Gastrocnemius medialis (tissue), 4 donors: ENCODE measurements around the gene ENGASE. TPM values are rescaled to one million over a fixed set of nuclear protein-coding genes. Genes with fewer than 3 reads are reported as not detected.

Experiments
- ATAC-seq, 2 donors: fragments of 150-250 bp; one replicate each; pipeline ENCODE4 v1.9.1; 2016
- DNase-seq, 2 donors: peaks; one replicate each; pipeline ENCODE4 v3.0.0-alpha.2; 2019
- H3K27ac ChIP-seq, 4 donors: fragments of 200-600 bp; sonication (generic); 1 replicate in 1 of 4; 2 replicates in 3 of 4; pipeline ENCODE4 v1.5.1; 2016 to 2018; ENCODE audit warnings: mild to moderate bottlenecking in 2 of 4, moderate library complexity in 1 of 4
- H3K27me3 ChIP-seq, 3 donors: fragments of 200-600 bp; sonication (generic) in 2 of 3; 1 replicate in 1 of 3; 2 replicates in 2 of 3; pipeline versions ENCODE4 v1.5.1 to v1.6.0; 2016 to 2019; ENCODE audit warnings: mild to moderate bottlenecking in 1 of 3, moderate library complexity in 1 of 3
- H3K36me3 ChIP-seq, 2 donors: fragments of 200-600 bp; sonication (generic) in 1 of 2; one replicate each; pipeline ENCODE4 v1.5.1; 2017 to 2018
- H3K4me1 ChIP-seq, 2 donors: fragments of 200-600 bp; sonication (generic) in 1 of 2; one replicate each; pipeline ENCODE4 v1.5.1; 2016 to 2017; ENCODE audit warnings: mild to moderate bottlenecking in 2 of 2
- H3K4me3 ChIP-seq, 4 donors: fragments of 200-600 bp; sonication (generic) in 3 of 4; 1 replicate in 1 of 4; 2 replicates in 3 of 4; pipeline ENCODE4 v1.5.1; 2016 to 2019; ENCODE audit warnings: mild to moderate bottlenecking in 2 of 4
- H3K9me3 ChIP-seq, 3 donors: fragments of 200-600 bp; sonication (generic) in 2 of 3; 1 replicate in 1 of 3; 2 replicates in 2 of 3; pipeline ENCODE4 v1.5.1; 2016 to 2019
- CTCF ChIP-seq, 5 experiments: fragments of 450-650 bp in 3 of 5; fragments of 200-600 bp in 2 of 5; sonication (generic) in 2 of 5; IDR thresholded peaks in 4 of 5; conservative IDR thresholded peaks in 1 of 5; 1 replicate in 4 of 5; 2 replicates in 1 of 5; pipeline ENCODE4 v1.5.1; 2016 to 2019; ENCODE audit warnings: antibody characterized with exemption in 5 of 5, mild to moderate bottlenecking in 3 of 5, moderate library complexity in 3 of 5
- POLR2A ChIP-seq, 2 donors: fragments of 450-650 bp; IDR thresholded peaks; one replicate each; pipeline ENCODE4 v1.6.1; 2017; ENCODE audit warnings: antibody characterized with exemption in 2 of 2, mild to moderate bottlenecking in 2 of 2, moderate library complexity in 2 of 2
- in situ Hi-C, 4 donors: fragments of 200-750 bp; cut with MboI; loops; one replicate each; pipeline versions ENCODE4 v1.15.0 to v1.8.0; 2017; ENCODE audit warnings: low sequenced_read_pairs in 4 of 4
- intact Hi-C: fragments of 100-400 bp; cut with DNase I; formaldehyde crosslinking; loops from one replicate; pipeline ENCODE4 v1.15.1; 2023; ENCODE audit warnings: low total_unique reads
- total RNA-seq, 4 donors: library from RNA; depleted of rRNA; stranded (reverse); fragments of >200 nt; gene quantifications; one replicate each; pipeline versions ENCODE4 v1.1.0 to v1.2.3, GENCODE V29; 2016

The ENGASE gene
- total RNA-seq, 4 donors from 2014 or later: 5.1 to 14.2 (median 9.3) TPM

GRCh38 chr17:79079421-79080200 is 5.0 kb downstream of the ENGASE start:
- TF ChIP-seq POLR2A (IDR thresholded peaks at IDR 0.05) (no peak), CTCF (IDR thresholded peaks at IDR 0.05 in 4 of 5, conservative IDR thresholded peaks at IDR 0.05 in 1 of 5) (no peak)
- Histone ChIP-seq H3K27me3 (no peaks in the 10 kb centered on the region), H3K4me1 (peaks cover 34 to 36% of the 10 kb centered on the region in 2 donors), H3K9me3 (no peaks in the 10 kb centered on the region), H3K4me3 (no peak overlapping the region), H3K27ac (peak overlapping the region in 2 of 4 donors; percentile 27 to 52), H3K36me3 (peaks cover 0 to 57% of the 10 kb centered on the region in 2 donors)
- peak in 1 of 2 donors; percentile 13 for DNase-seq
- peak in 1 of 2 donors; percentile 28 for ATAC-seq
- in situ Hi-C loops: loop anchor here in 1 of 4 donors (5.0 kb wide), 1 partner anchor 32 kb away; no protein-coding TSS in a partner anchor
- intact Hi-C loops: loop anchor here (5.0 to 10.0 kb wide), 2 partner anchors 57 to 225 kb away; partner anchors contain the start of gene C1QTNF1

GRCh38 chr17:79080349-79080748 is 5.7 kb downstream of the ENGASE start:
- no peaks in the 10 kb centered on the region for H3K9me3 ChIP-seq
- H3K4me1 ChIP-seq: peaks cover 33 to 36% of the 10 kb centered on the region in 2 donors
- H3K27me3 ChIP-seq: no peaks in the 10 kb centered on the region
- DNase-seq: no peak
- TF ChIP-seq CTCF (IDR thresholded peaks at IDR 0.05 in 4 of 5, conservative IDR thresholded peaks at IDR 0.05 in 1 of 5) (no peak), POLR2A (IDR thresholded peaks at IDR 0.05) (no peak)
- peak overlapping the region in 2 of 4 donors; percentile 27 to 52 for H3K27ac ChIP-seq
- no peak overlapping the region for H3K4me3 ChIP-seq
- intact Hi-C loops (no loop called here), in situ Hi-C loops (loop anchor here in 1 of 4 donors (5.0 kb wide), 1 partner anchor 33 kb away; no protein-coding TSS in a partner anchor)
- ATAC-seq: no peak
- peaks cover 0 to 63% of the 10 kb centered on the region in 2 donors for H3K36me3 ChIP-seq

- Histone ChIP-seq H3K27ac (peak overlapping the region in 1 of 4 donors; percentile 52), H3K36me3 (peaks cover 0 to 68% of the 10 kb centered on the region in 2 donors), H3K9me3 (no peaks in the 10 kb centered on the region), H3K4me3 (no peak overlapping the region), H3K4me1 (peaks cover 28 to 32% of the 10 kb centered on the region in 2 donors), H3K27me3 (no peaks in the 10 kb centered on the region)
- TF ChIP-seq CTCF (IDR thresholded peaks at IDR 0.05 in 4 of 5, conservative IDR thresholded peaks at IDR 0.05 in 1 of 5) (no peak), POLR2A (IDR thresholded peaks at IDR 0.05) (no peak)
- intact Hi-C loops (no loop called here), in situ Hi-C loops (loop anchor here in 1 of 4 donors (5.0 kb wide), 1 partner anchor 34 kb away; no protein-coding TSS in a partner anchor)
- ATAC-seq (no peak), DNase-seq (no peak)
Measured at GRCh38 chr17:79080761-79081290, 6.2 kb downstream of the ENGASE start.

- no peaks in the 10 kb centered on the region for H3K27me3 ChIP-seq
- peaks cover 0 to 77% of the 10 kb centered on the region in 2 donors for H3K36me3 ChIP-seq
- H3K4me1 ChIP-seq: peaks cover 19 to 23% of the 10 kb centered on the region in 2 donors
- H3K4me3 ChIP-seq: no peak overlapping the region
- no peaks in the 10 kb centered on the region for H3K9me3 ChIP-seq
- DNase-seq (no peak), ATAC-seq (no peak)
- TF ChIP-seq CTCF (IDR thresholded peaks at IDR 0.05 in 4 of 5, conservative IDR thresholded peaks at IDR 0.05 in 1 of 5): no peak
- TF ChIP-seq POLR2A (IDR thresholded peaks at IDR 0.05): no peak
- peak overlapping the region in 2 of 4 donors; percentile 30 to 31 for H3K27ac ChIP-seq
- in situ Hi-C loops (loop anchor here in 1 of 4 donors (5.0 kb wide), 1 partner anchor 34 kb away; no protein-coding TSS in a partner anchor), intact Hi-C loops (loop anchor here (1.0 to 2.0 kb wide), 2 partner anchors 16 to 35 kb away; no protein-coding TSS in a partner anchor)
Measured at GRCh38 chr17:79081571-79082276, 7.1 kb downstream of the ENGASE start.
